ENCODE results near the gene KRI1.

Gene KRI1

DNA sequence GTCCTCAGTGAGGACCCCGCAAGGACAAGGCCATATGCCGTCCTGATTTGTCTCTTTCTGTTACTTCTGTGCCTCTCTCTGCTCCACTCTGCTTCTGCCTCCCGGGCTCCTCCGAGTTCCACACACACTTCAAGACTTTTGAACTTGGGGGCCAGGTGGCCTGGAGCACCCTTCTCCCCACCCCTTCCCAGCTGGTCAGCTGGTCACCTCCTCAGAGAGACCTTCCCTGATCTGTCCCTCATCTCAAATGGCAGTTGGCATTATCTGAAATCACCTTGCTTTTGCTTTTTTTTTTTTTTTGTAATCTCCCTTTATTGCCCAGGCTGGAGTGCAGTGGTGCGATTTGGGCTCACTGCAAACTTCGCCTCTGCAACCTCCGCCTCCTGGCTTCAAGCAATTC, 46.4 kb downstream of the KRI1 start:
- no peaks in the 10 kb centered on the region for H3K9me2 ChIP-seq (replicated peaks; ENCODE audit: insufficient read depth, low read length)
- no peak overlapping the region for H3K4me2 ChIP-seq (ENCODE audit: low read depth, low read length)
- no peak overlapping the region for H3K4me3 ChIP-seq (ENCODE audit: low read length)
- H4K20me1 ChIP-seq (ENCODE audit: insufficient read depth, low read length) = no peaks in the 10 kb centered on the region
- H3K4me1 ChIP-seq (ENCODE audit: low read length) = no peaks in the 10 kb centered on the region
- no peaks in the 10 kb centered on the region for H3F3A ChIP-seq (ENCODE audit: insufficient read depth, low read length)
- H3K36me3 ChIP-seq (replicated peaks; ENCODE audit: insufficient read depth, low read length) = no peaks in the 10 kb centered on the region
- no peaks in the 10 kb centered on the region for H3K79me2 ChIP-seq (ENCODE audit: low read length)
- H3K27ac ChIP-seq (ENCODE audit: low read length) = no peak overlapping the region
- TF ChIP-seq, protein P1, sequence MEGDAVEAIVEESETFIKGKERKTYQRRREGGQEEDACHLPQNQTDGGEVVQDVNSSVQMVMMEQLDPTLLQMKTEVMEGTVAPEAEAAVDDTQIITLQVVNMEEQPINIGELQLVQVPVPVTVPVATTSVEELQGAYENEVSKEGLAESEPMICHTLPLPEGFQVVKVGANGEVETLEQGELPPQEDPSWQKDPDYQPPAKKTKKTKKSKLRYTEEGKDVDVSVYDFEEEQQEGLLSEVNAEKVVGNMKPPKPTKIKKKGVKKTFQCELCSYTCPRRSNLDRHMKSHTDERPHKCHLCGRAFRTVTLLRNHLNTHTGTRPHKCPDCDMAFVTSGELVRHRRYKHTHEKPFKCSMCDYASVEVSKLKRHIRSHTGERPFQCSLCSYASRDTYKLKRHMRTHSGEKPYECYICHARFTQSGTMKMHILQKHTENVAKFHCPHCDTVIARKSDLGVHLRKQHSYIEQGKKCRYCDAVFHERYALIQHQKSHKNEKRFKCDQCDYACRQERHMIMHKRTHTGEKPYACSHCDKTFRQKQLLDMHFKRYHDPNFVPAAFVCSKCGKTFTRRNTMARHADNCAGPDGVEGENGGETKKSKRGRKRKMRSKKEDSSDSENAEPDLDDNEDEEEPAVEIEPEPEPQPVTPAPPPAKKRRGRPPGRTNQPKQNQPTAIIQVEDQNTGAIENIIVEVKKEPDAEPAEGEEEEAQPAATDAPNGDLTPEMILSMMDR (IDR thresholded peaks at IDR 0.05; ENCODE audit: low read length) = no peak
- no peak for TF ChIP-seq EZH2 (optimal IDR thresholded peaks at IDR 0.05; ENCODE audit: low read depth, low read length)
- no peak for TF ChIP-seq EZH2phosphoT487 (IDR thresholded peaks at IDR 0.05; ENCODE audit: low read length)
- no peak for DNase-seq
- no peak overlapping the region for H2AFZ ChIP-seq (ENCODE audit: low read length)
- H3K9ac ChIP-seq (ENCODE audit: low read length) = no peak overlapping the region
- peaks cover 57% of the 10 kb centered on the region for H3K27me3 ChIP-seq (replicated peaks; ENCODE audit: insufficient read depth, low read length)
- no peaks in the 10 kb centered on the region for H3K9me3 ChIP-seq (replicated peaks; ENCODE audit: insufficient read depth, low read length)

DNA sequence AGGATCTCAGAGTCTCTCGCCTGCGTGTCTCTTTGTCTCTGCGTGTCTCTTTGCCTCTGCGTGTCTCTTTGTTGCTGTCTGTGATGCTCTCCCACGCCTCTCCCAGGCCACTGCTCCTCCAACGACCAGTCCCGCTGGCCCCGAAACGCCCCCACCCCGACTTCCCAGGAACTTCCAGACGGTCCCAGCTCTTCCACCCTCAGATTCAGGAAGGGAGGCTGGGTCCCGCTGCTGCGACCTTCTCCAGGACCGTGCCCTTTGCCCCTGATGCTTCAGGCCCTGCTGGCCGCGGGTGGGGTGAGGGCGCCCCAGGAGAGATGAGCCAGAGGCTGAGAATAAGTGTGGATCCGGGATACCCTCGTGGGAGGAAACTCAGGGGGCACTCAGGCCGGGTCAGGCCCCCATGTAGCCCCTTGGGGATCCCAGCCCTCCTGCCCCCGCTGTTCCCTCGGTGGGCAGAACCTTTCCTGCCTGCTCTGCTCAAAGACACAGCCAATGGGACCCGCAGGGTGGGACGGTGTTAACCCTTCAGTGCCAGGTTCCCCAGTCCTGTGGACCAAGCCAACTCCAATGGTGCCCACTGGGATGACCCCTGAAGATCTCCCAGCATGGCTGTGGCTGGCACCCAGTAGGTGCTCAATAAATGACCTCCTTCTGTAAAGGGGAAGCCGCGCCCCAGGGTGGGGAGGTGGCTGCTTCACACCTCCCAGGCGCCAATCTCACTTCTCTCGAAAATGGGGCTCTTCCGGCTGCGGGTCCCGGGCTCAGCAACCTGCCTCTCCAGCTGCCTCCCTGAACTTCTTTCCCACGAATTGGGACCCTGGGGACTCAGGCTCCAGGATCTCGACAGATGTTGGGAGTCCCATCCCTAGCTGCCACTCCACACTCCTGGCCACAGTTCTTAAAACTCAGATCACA, 47.1 kb downstream of the KRI1 start:
- TF ChIP-seq, protein P1 (IDR thresholded peaks at IDR 0.05; ENCODE audit: low read length) = no peak
- no peak for TF ChIP-seq EZH2phosphoT487 (IDR thresholded peaks at IDR 0.05; ENCODE audit: low read length)
- TF ChIP-seq EZH2 (optimal IDR thresholded peaks at IDR 0.05; ENCODE audit: low read depth, low read length) = no peak
- Histone ChIP-seq H3K9ac (ENCODE audit: low read length) (no peak overlapping the region), H3K9me2 (replicated peaks; ENCODE audit: insufficient read depth, low read length) (no peaks in the 10 kb centered on the region), H3K27me3 (replicated peaks; ENCODE audit: insufficient read depth, low read length) (peaks cover 64% of the 10 kb centered on the region), H3K4me3 (ENCODE audit: low read length) (no peak overlapping the region), H3K4me1 (ENCODE audit: low read length) (no peaks in the 10 kb centered on the region), H4K20me1 (ENCODE audit: insufficient read depth, low read length) (no peaks in the 10 kb centered on the region), H3K36me3 (replicated peaks; ENCODE audit: insufficient read depth, low read length) (no peaks in the 10 kb centered on the region), H2AFZ (ENCODE audit: low read length) (no peak overlapping the region), H3K27ac (ENCODE audit: low read length) (no peak overlapping the region), H3K9me3 (replicated peaks; ENCODE audit: insufficient read depth, low read length) (no peaks in the 10 kb centered on the region), H3K79me2 (ENCODE audit: low read length) (no peaks in the 10 kb centered on the region), H3F3A (ENCODE audit: insufficient read depth, low read length) (no peaks in the 10 kb centered on the region), H3K4me2 (ENCODE audit: low read depth, low read length) (no peak overlapping the region; the same call in 1 of the 2 replicates)
- no peak for DNase-seq

DNA sequence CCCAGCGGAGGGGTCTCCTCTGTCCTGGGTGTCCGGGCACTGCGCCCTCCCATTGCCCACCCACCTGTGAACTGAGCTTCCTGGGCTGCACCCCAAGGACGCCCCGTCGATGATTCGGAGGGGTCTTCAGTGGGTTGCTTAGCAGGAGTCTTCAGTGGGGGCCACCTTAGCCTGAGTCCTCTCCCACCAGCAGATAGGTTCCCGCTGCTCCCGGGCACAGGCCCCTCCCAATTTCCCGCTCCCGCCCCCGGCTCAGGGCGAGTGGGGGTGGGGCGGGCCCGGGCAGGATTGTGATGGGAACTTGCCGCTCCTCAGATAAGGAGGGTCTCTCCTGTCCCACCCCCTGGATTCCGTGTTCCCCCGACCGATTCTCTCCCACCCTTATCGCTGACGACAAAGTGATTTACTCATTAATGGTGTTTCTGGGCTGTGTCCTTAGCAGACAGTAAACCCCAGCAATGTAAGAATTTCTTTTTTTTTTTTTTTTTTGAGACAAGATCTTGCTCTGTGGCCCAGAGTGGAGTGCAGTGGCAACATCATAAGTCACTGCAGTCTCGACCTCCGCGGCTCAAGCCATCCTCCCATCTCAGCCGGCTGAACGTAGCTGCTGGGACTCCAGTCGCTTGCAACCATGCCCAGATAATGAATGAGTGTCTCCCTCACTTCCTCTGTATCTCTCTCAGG, 47.9 kb downstream of the KRI1 start:
- H3K9me3 ChIP-seq (replicated peaks; ENCODE audit: insufficient read depth, low read length) = no peaks in the 10 kb centered on the region
- peak overlapping the region; percentile 27; the same call in 1 of the 2 replicates for H3K4me2 ChIP-seq (ENCODE audit: low read depth, low read length)
- TF ChIP-seq EZH2 (optimal IDR thresholded peaks at IDR 0.05; ENCODE audit: low read depth, low read length) = no peak
- TF ChIP-seq EZH2phosphoT487 (IDR thresholded peaks at IDR 0.05; ENCODE audit: low read length) = no peak
- TF ChIP-seq, protein P1 (IDR thresholded peaks at IDR 0.05; ENCODE audit: low read length) = no peak
- H3K4me1 ChIP-seq (ENCODE audit: low read length) = no peaks in the 10 kb centered on the region
- no peaks in the 10 kb centered on the region for H3K79me2 ChIP-seq (ENCODE audit: low read length)
- no peak overlapping the region for H3K27ac ChIP-seq (ENCODE audit: low read length)
- H3K4me3 ChIP-seq (ENCODE audit: low read length) = no peak overlapping the region
- DNase-seq = no peak
- H3K36me3 ChIP-seq (replicated peaks; ENCODE audit: insufficient read depth, low read length) = no peaks in the 10 kb centered on the region
- H3F3A ChIP-seq (ENCODE audit: insufficient read depth, low read length) = no peaks in the 10 kb centered on the region
- H4K20me1 ChIP-seq (ENCODE audit: insufficient read depth, low read length) = no peaks in the 10 kb centered on the region
- H3K27me3 ChIP-seq (replicated peaks; ENCODE audit: insufficient read depth, low read length) = peaks cover 72% of the 10 kb centered on the region
- no peak overlapping the region for H2AFZ ChIP-seq (ENCODE audit: low read length)
- no peaks in the 10 kb centered on the region for H3K9me2 ChIP-seq (replicated peaks; ENCODE audit: insufficient read depth, low read length)
- no peak overlapping the region for H3K9ac ChIP-seq (ENCODE audit: low read length)

All from MM.1S (cell line).